Neural cell (in vitro differentiated cells): ENCODE measurements around the gene NANOS3.

ENCODE experiments used
- POLR2AphosphoS5 ChIP-seq: IDR thresholded peaks from 2 replicates; pipeline ENCODE4 v1.6.1; 2012
- SMC3 ChIP-seq: fragments of 450-650 bp; conservative IDR thresholded peaks from 2 replicates; pipeline ENCODE4 v1.6.1; 2014; ENCODE audit warnings: antibody characterized with exemption, mild to moderate bottlenecking, moderate library complexity; ENCODE audit not compliant: poor library complexity
- TAF1 ChIP-seq: IDR thresholded peaks from 2 replicates; pipeline ENCODE4 v1.6.1; 2012; ENCODE audit warnings: low read depth
- TF ChIP-seq, protein P1 (sequence below): fragments of 450-650 bp; IDR thresholded peaks from 2 replicates; pipeline ENCODE4 v1.5.1; 2014; ENCODE audit warnings: antibody characterized with exemption, mild to moderate bottlenecking, moderate library complexity; ENCODE audit not compliant: poor library complexity, severe bottlenecking

DNA sequence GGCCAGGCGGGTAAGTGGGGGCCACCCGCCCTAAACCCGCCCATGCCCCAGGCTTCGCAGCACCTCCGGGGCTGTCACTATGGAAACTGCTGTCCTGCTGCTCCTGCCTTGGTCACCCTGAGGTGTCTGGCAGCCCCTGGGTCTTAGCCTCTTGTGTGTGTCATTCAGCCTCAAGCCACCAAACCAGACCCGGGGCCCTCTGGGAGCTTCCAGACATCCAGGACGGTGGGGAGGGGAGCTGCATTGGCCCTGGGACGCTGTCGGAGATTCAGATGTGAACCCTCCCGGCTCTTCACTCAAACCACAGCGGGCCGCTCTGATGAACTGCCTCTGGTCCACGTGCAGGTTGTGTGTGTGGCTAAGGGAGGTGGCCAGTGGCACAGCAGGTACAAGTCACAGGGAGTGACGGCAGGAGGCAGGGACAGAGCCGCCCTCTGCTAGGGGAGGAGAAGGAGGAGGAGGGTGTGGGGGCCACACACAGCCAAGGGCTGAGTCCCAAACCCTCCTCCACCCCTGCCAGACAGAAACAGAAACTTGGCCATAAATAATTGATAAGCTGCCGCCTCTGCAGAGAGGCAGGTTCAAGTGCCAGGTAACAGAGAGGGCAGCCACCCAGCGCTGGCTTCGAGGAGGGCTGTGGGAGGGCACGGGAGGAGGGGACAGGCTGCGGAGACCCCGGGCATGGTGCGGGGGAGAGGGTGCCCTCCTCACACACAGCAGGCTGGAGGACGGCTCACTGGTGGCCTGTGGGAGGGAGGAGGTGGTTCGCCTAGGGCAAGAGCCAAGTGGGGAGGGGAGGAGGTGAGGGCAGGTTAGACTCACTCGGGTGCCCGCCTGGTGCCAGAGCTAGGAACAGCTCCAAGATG, 8.0 kb downstream of the NANOS3 start:
- TF ChIP-seq, protein P1, sequence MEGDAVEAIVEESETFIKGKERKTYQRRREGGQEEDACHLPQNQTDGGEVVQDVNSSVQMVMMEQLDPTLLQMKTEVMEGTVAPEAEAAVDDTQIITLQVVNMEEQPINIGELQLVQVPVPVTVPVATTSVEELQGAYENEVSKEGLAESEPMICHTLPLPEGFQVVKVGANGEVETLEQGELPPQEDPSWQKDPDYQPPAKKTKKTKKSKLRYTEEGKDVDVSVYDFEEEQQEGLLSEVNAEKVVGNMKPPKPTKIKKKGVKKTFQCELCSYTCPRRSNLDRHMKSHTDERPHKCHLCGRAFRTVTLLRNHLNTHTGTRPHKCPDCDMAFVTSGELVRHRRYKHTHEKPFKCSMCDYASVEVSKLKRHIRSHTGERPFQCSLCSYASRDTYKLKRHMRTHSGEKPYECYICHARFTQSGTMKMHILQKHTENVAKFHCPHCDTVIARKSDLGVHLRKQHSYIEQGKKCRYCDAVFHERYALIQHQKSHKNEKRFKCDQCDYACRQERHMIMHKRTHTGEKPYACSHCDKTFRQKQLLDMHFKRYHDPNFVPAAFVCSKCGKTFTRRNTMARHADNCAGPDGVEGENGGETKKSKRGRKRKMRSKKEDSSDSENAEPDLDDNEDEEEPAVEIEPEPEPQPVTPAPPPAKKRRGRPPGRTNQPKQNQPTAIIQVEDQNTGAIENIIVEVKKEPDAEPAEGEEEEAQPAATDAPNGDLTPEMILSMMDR = no peak
- TF ChIP-seq TAF1 (no peak), SMC3 (no peak), POLR2AphosphoS5 (no peak)
